B cell (primary cell): Measurements from ENCODE around the gene SDR9C7. TPM values are rescaled to one million over a fixed set of nuclear protein-coding genes. Genes with fewer than 3 reads are reported as not detected.

ENCODE experiments used
- ATAC-seq: fragments of 200-7000 bp; cut with Tn5 transposase; one replicate; pipeline ENCODE4 v1.10.0; 2021; ENCODE audit warnings: low read depth, mild to moderate bottlenecking, moderate number of reproducible peaks, moderate library complexity
- CTCF ChIA-PET: fragments of 350-600 bp; sonication (Branson Sonifier 250); formaldehyde crosslinking; loops from one replicate; lab custom pipeline; 2021; ENCODE audit warnings: antibody characterized with exemption, inconsistent platforms; lab: Charles Lee
- POLR2A ChIA-PET: fragments of 350-600 bp; sonication (Branson Sonifier 250); formaldehyde crosslinking; loops from one replicate; lab custom pipeline; 2021; ENCODE audit warnings: antibody characterized with exemption; lab: Charles Lee
- DNase-seq: peaks from one replicate; pipeline ENCODE4 v3.0.0; 2013
- H2AFZ ChIP-seq: 2 replicates; pipeline ENCODE4 v1.6.1; 2012; ENCODE audit warnings: mild to moderate bottlenecking, low read depth, low read length; ENCODE audit not compliant: insufficient read depth, poor library complexity, severe bottlenecking
- H3K27ac ChIP-seq, 2 donors: 1 replicate in 1 of 2; 2 replicates in 1 of 2; pipeline ENCODE4 v1.5.1; 2012 to 2013; ENCODE audit warnings: low read length in 2 of 2, mild to moderate bottlenecking in 2 of 2, moderate library complexity in 1 of 2
- H3K27me3 ChIP-seq, 4 experiments: fragments of 200-600 bp in 1 of 4; sonication (generic) in 1 of 4; replicated peaks in 1 of 4; 1 replicate in 2 of 4; 2 replicates in 2 of 4; pipeline versions ENCODE4 v1.6.1 to v1.7.0; 2013 to 2016; ENCODE audit warnings: low read length in 3 of 4, mild to moderate bottlenecking in 2 of 4, mixed read lengths in 1 of 4, moderate library complexity in 1 of 4; ENCODE audit not compliant: insufficient read depth in 4 of 4, control insufficient read depth in 3 of 4; ENCODE audit errors: control extremely low read depth in 1 of 4
- H3K36me3 ChIP-seq, 2 experiments: replicated peaks in 1 of 2; 1 replicate in 1 of 2; 2 replicates in 1 of 2; pipeline versions ENCODE4 v1.6.1 to v1.7.1; 2013; ENCODE audit warnings: low read length in 1 of 2; ENCODE audit not compliant: insufficient read depth in 2 of 2, control insufficient read depth in 1 of 2; ENCODE audit errors: control extremely low read depth in 1 of 2, extremely low read depth in 1 of 2
- H3K4me1 ChIP-seq, 2 donors: fragments of 200-600 bp in 1 of 2; sonication (generic) in 1 of 2; 1 replicate in 1 of 2; 2 replicates in 1 of 2; pipeline versions ENCODE4 v1.5.1 to v1.6.1; 2013 to 2017; ENCODE audit warnings: low read length in 2 of 2; ENCODE audit not compliant: control insufficient read depth in 2 of 2, insufficient read depth in 2 of 2
- H3K4me2 ChIP-seq: replicated peaks from 2 replicates; pipeline ENCODE3; 2012; ENCODE audit warnings: mild to moderate bottlenecking, low read depth, low read length; ENCODE audit not compliant: poor library complexity, severe bottlenecking
- H3K4me3 ChIP-seq, 5 experiments: fragments of 200-600 bp in 1 of 5; sonication (generic) in 1 of 5; 1 replicate in 3 of 5; 2 replicates in 2 of 5; pipeline versions ENCODE4 v1.5.1 to v1.7.0; 2011 to 2016; ENCODE audit warnings: low read length in 4 of 5, mild to moderate bottlenecking in 4 of 5, low read depth in 2 of 5, control low read depth in 1 of 5, moderate library complexity in 1 of 5; ENCODE audit not compliant: insufficient read depth in 1 of 5; ENCODE audit errors: control extremely low read depth in 1 of 5, extremely low read depth in 1 of 5
- H3K79me2 ChIP-seq: fragments of 200-600 bp; sonication (generic); one replicate; pipeline ENCODE4 v1.6.0; 2016; ENCODE audit warnings: low read length; ENCODE audit not compliant: control insufficient read depth, insufficient read depth
- H3K9ac ChIP-seq: fragments of 200-600 bp; sonication (generic); 2 replicates; pipeline ENCODE4 v1.6.1; 2017; ENCODE audit warnings: mild to moderate bottlenecking, low read length, moderate library complexity
- H3K9me3 ChIP-seq, 3 donors: one replicate each; pipeline versions ENCODE4 v1.6.1 to v1.7.1; 2013; ENCODE audit warnings: low read length in 2 of 3; ENCODE audit not compliant: control insufficient read depth in 2 of 3, insufficient read depth in 1 of 3; ENCODE audit errors: control extremely low read depth in 1 of 3
- H4K20me1 ChIP-seq: 2 replicates; pipeline ENCODE4 v1.6.0; 2012; ENCODE audit warnings: mild to moderate bottlenecking, low read length; ENCODE audit not compliant: insufficient read depth, control insufficient read depth, poor library complexity, severe bottlenecking
- H3K27ac Mint-ChIP-seq: one replicate; pipeline ENCODE4 v1.8.0; 2021; ENCODE audit warnings: mixed read lengths
- H3K27me3 Mint-ChIP-seq: one replicate; pipeline ENCODE4 v1.8.0; 2021; ENCODE audit warnings: mixed read lengths
- H3K4me1 Mint-ChIP-seq: one replicate; pipeline ENCODE4 v1.8.0; 2021; ENCODE audit warnings: mixed read lengths
- H3K4me3 Mint-ChIP-seq: one replicate; pipeline ENCODE4 v1.8.0; 2021; ENCODE audit warnings: mixed read lengths
- H3K9me3 Mint-ChIP-seq: one replicate; pipeline ENCODE4 v1.8.0; 2022; ENCODE audit warnings: mixed read lengths; ENCODE audit not compliant: insufficient read depth
- CTCF ChIP-seq: fragments of 200-600 bp; IDR thresholded peaks from one replicate; pipeline ENCODE4 v1.8.0; 2022; ENCODE audit warnings: antibody characterized with exemption, mild to moderate bottlenecking
- EZH2 ChIP-seq: IDR thresholded peaks from 2 replicates; pipeline ENCODE4 v1.6.1; 2012; ENCODE audit warnings: borderline replicate concordance, low read depth, mild to moderate bottlenecking, moderate library complexity, low read length; ENCODE audit not compliant: insufficient read depth, poor library complexity, severe bottlenecking
- WGBS: methylation state at CpG from one replicate; pipeline ENCODE4 v1.1.5; 2013; ENCODE audit warnings: missing lambda C conversion rate; ENCODE audit not compliant: insufficient coverage; 5-methylcytosine and 5-hydroxymethylcytosine counted together
- intact Hi-C: fragments of 100-400 bp; cut with micrococcal nuclease; formaldehyde crosslinking; loops from one replicate; pipeline ENCODE4 v1.10.0; 2022
- polyA plus RNA-seq: library from polyadenylated mRNA; depleted of rRNA; stranded (reverse); fragments of >200 nt; gene quantifications from 2 replicates; pipeline ENCODE4 v1.2.3, GENCODE V29; 2012
- total RNA-seq, 2 donors: library from RNA; stranded (reverse); fragments of 120-200 nt in 1 of 2; gene quantifications; 1 replicate in 1 of 2; 2 replicates in 1 of 2; pipeline versions ENCODE4 v1.2.3 to v1.2.4, GENCODE V29; 2013 to 2022

SDR9C7 gene
- total and polyA plus RNA-seq, 2 donors (not counting 1 experiment from before 2014, with no cell fraction given) = not detected

GRCh38 chr12:56948457-56948777 is 14.2 kb upstream of the SDR9C7 start:
- peaks cover 6% of the 10 kb centered on the region for H3K9me3 Mint-ChIP-seq
- H3K9me3 ChIP-seq = peaks cover 0 to 6% (median 2%) of the 10 kb centered on the region in 3 donors
- peaks cover 0 to 5% (median 0%) of the 10 kb centered on the region in 4 experiments for H3K27me3 ChIP-seq
- H2AFZ ChIP-seq = no peak overlapping the region
- no peaks in the 10 kb centered on the region for H3K36me3 ChIP-seq
- no peaks in the 10 kb centered on the region for H3K4me1 Mint-ChIP-seq
- no peak for ATAC-seq
- peaks cover 26% of the 10 kb centered on the region for H3K27me3 Mint-ChIP-seq
- no peak overlapping the region for H3K4me2 ChIP-seq
- H3K4me3 ChIP-seq = no peak overlapping the region
- intact Hi-C loops = no loop called here
- no peaks in the 10 kb centered on the region for H3K4me1 ChIP-seq
- no peak for DNase-seq
- ChIA-PET POLR2A (no interaction called here), CTCF (no interaction called here)
- no peaks in the 10 kb centered on the region for H3K79me2 ChIP-seq
- H3K27ac Mint-ChIP-seq = no peak overlapping the region
- no peak for TF ChIP-seq EZH2
- no peak for TF ChIP-seq CTCF
- no peak overlapping the region for H3K27ac ChIP-seq
- H3K9ac ChIP-seq = no peak overlapping the region
- no peaks in the 10 kb centered on the region for H4K20me1 ChIP-seq
- no peak overlapping the region for H3K4me3 Mint-ChIP-seq

GRCh38 chr12:56947633-56948456 is 13.6 kb upstream of the SDR9C7 start:
- H3K27me3 Mint-ChIP-seq = peaks cover 26% of the 10 kb centered on the region
- CTCF ChIA-PET = no interaction called here
- intact Hi-C loops = no loop called here

More at GRCh38 chr12:56947633-56948456, 13.6 kb upstream of the SDR9C7 start:
- H3K27me3 ChIP-seq = peaks cover 0 to 3% (median 0%) of the 10 kb centered on the region in 4 experiments
- DNase-seq = no peak
- no peaks in the 10 kb centered on the region for H3K36me3 ChIP-seq
- POLR2A ChIA-PET = no interaction called here
- 95% methylated on average over 3 of the region's 6 CpGs for WGBS
- no peaks in the 10 kb centered on the region for H3K79me2 ChIP-seq
- Mint-ChIP-seq H3K4me1 (no peaks in the 10 kb centered on the region), H3K27ac (no peak overlapping the region), H3K4me3 (no peak overlapping the region), H3K9me3 (peaks cover 6% of the 10 kb centered on the region)
- ATAC-seq = no peak
- H4K20me1 ChIP-seq = no peaks in the 10 kb centered on the region
- TF ChIP-seq CTCF = no peak
- TF ChIP-seq EZH2 = no peak
- no peaks in the 10 kb centered on the region for H3K4me1 ChIP-seq
- no peak overlapping the region for H3K4me3 ChIP-seq
- H3K27ac ChIP-seq = no peak overlapping the region
- no peak overlapping the region for H3K9ac ChIP-seq
- peaks cover 0 to 7% (median 6%) of the 10 kb centered on the region in 3 donors for H3K9me3 ChIP-seq
- H2AFZ ChIP-seq = no peak overlapping the region
- H3K4me2 ChIP-seq = no peak overlapping the region
